Hepatocyte (in vitro differentiated cells): ENCODE results near the gene SGMS1. TPM values are rescaled to one million over a fixed set of nuclear protein-coding genes. Genes with fewer than 3 reads are reported as not detected.

Experiments used
- DNase-seq: peaks from one replicate; pipeline ENCODE4 v3.0.0-alpha.2; 2016; ENCODE audit warnings: low spot score
- H2AFZ ChIP-seq: fragments of 200-600 bp; sonication (generic); 2 replicates; pipeline ENCODE4 v1.6.0; 2016; ENCODE audit warnings: antibody characterized with exemption, mild to moderate bottlenecking
- H3K27ac ChIP-seq: fragments of 200-600 bp; sonication (generic); 2 replicates; pipeline ENCODE4 v1.5.1; 2016; ENCODE audit warnings: mild to moderate bottlenecking
- H3K27me3 ChIP-seq: fragments of 200-600 bp; sonication (generic); 2 replicates; pipeline ENCODE4 v1.6.1; 2016
- H3K36me3 ChIP-seq: fragments of 200-600 bp; sonication (generic); replicated peaks from 2 replicates; pipeline ENCODE4 v1.5.1; 2016; ENCODE audit warnings: low read depth; ENCODE audit not compliant: insufficient read depth
- H3K4me1 ChIP-seq: fragments of 200-600 bp; sonication (generic); 2 replicates; pipeline ENCODE4 v1.5.1; 2016; ENCODE audit warnings: mild to moderate bottlenecking, moderate library complexity; ENCODE audit not compliant: insufficient read depth
- H3K4me2 ChIP-seq: fragments of 200-600 bp; sonication (generic); 2 replicates; pipeline ENCODE4 v1.6.0; 2016
- H3K4me3 ChIP-seq: fragments of 200-600 bp; sonication (generic); 2 replicates; pipeline ENCODE4 v1.5.1; 2016; ENCODE audit warnings: mild to moderate bottlenecking
- H3K79me2 ChIP-seq: fragments of 200-600 bp; sonication (generic); 2 replicates; pipeline ENCODE4 v1.6.0; 2017; ENCODE audit warnings: mild to moderate bottlenecking
- H3K9me2 ChIP-seq: fragments of 200-600 bp; sonication (generic); replicated peaks from 2 replicates; pipeline ENCODE4 v1.6.0; 2017; ENCODE audit warnings: mild to moderate bottlenecking; ENCODE audit not compliant: insufficient read depth
- H3K9me3 ChIP-seq: fragments of 200-600 bp; sonication (generic); 2 replicates; pipeline ENCODE4 v1.5.1; 2016; ENCODE audit warnings: low read depth, mild to moderate bottlenecking
- H4K20me1 ChIP-seq: fragments of 200-600 bp; sonication (generic); 2 replicates; pipeline ENCODE4 v1.6.0; 2016; ENCODE audit warnings: mild to moderate bottlenecking; ENCODE audit not compliant: insufficient read depth, poor library complexity, severe bottlenecking
- CTCF ChIP-seq: fragments of 200-600 bp; sonication (generic); IDR thresholded peaks from 2 replicates; pipeline ENCODE4 v1.5.1; 2016; ENCODE audit warnings: antibody characterized with exemption, mild to moderate bottlenecking; ENCODE audit not compliant: poor library complexity
- EZH2 ChIP-seq: fragments of 200-600 bp; sonication (generic); IDR thresholded peaks from 2 replicates; pipeline ENCODE4 v1.6.1; 2016; ENCODE audit warnings: antibody characterized with exemption, mild to moderate bottlenecking, borderline replicate concordance
- EZH2phosphoT487 ChIP-seq: fragments of 200-600 bp; sonication (generic); IDR thresholded peaks from one replicate; pipeline ENCODE4 v1.6.1; 2018; ENCODE audit warnings: antibody characterized with exemption, mild to moderate bottlenecking, low read depth, moderate library complexity; ENCODE audit not compliant: unreplicated experiment, severe bottlenecking
- WGBS: methylation state at CpG from one replicate; pipeline ENCODE4 v1.1.6; 2016; ENCODE audit warnings: low lambda C conversion rate; ENCODE audit errors: missing lambda C conversion rate; 5-methylcytosine and 5-hydroxymethylcytosine counted together
- polyA plus RNA-seq: library from polyadenylated mRNA; unstranded; fragments of >200 nt; fragmentation: Nextera tagmentation; extraction: Ambion mirVana; gene quantifications from 2 replicates; pipeline ENCODE4 v1.2.1, GENCODE V29; 2016
- total RNA-seq: library from RNA; depleted of rRNA; stranded (reverse); fragments of >200 nt; gene quantifications from 2 replicates; pipeline ENCODE4 v1.2.3, GENCODE V29; 2014

Gene SGMS1
- total and polyA plus RNA-seq, 2 experiments from 2014 or later: 28.1 to 87.8 TPM

GRCh38 chr10:50554376-50554994, 69.3 kb downstream of the SGMS1 start:
- no peak overlapping the region for H3K4me2 ChIP-seq
- no peaks in the 10 kb centered on the region for H3K36me3 ChIP-seq
- H3K27ac ChIP-seq: no peak overlapping the region
- no peaks in the 10 kb centered on the region for H3K9me3 ChIP-seq
- H2AFZ ChIP-seq: no peak overlapping the region
- WGBS: 84% methylated on average over 4 of the region's 4 CpGs
- no peak for DNase-seq
- TF ChIP-seq CTCF: no peak
- TF ChIP-seq EZH2phosphoT487: no peak
- no peak for TF ChIP-seq EZH2
- no peaks in the 10 kb centered on the region for H3K27me3 ChIP-seq
- no peak overlapping the region for H3K4me3 ChIP-seq
- no peaks in the 10 kb centered on the region for H3K9me2 ChIP-seq
- H3K79me2 ChIP-seq: peaks cover 50% of the 10 kb centered on the region
- H4K20me1 ChIP-seq: peaks cover 2% of the 10 kb centered on the region
- H3K4me1 ChIP-seq: peaks cover 30% of the 10 kb centered on the region

- H3K79me2 ChIP-seq: peaks cover 53% of the 10 kb centered on the region
- H3K36me3 ChIP-seq: no peaks in the 10 kb centered on the region
- no peaks in the 10 kb centered on the region for H3K27me3 ChIP-seq
- no peaks in the 10 kb centered on the region for H3K9me3 ChIP-seq
- no peak overlapping the region for H3K4me3 ChIP-seq
- H3K4me2 ChIP-seq: no peak overlapping the region
- peak; percentile 25 for TF ChIP-seq CTCF
- no peak for TF ChIP-seq EZH2
- no peaks in the 10 kb centered on the region for H3K9me2 ChIP-seq
- no peak overlapping the region for H2AFZ ChIP-seq
- H3K27ac ChIP-seq: no peak overlapping the region
- DNase-seq: peak; percentile 53
- WGBS: 88% methylated on average over 4 of the region's 4 CpGs
- peaks cover 2% of the 10 kb centered on the region for H4K20me1 ChIP-seq
- peaks cover 30% of the 10 kb centered on the region for H3K4me1 ChIP-seq
These were observed 70.8 kb downstream of the SGMS1 start for GRCh38 chr10:50552771-50553535.

GRCh38 chr10:50552308-50552707, 71.4 kb downstream of the SGMS1 start:
- no peak overlapping the region for H3K4me2 ChIP-seq

More at GRCh38 chr10:50552308-50552707, 71.4 kb downstream of the SGMS1 start:
- H3K27me3 ChIP-seq: no peaks in the 10 kb centered on the region
- no peak overlapping the region for H3K27ac ChIP-seq
- DNase-seq: no peak
- peaks cover 2% of the 10 kb centered on the region for H4K20me1 ChIP-seq
- WGBS: 45% methylated on average over 4 of the region's 4 CpGs
- H3K4me3 ChIP-seq: no peak overlapping the region
- TF ChIP-seq CTCF: no peak
- no peak for TF ChIP-seq EZH2phosphoT487
- TF ChIP-seq EZH2: no peak
- no peaks in the 10 kb centered on the region for H3K9me3 ChIP-seq
- peaks cover 30% of the 10 kb centered on the region for H3K4me1 ChIP-seq
- H3K9me2 ChIP-seq: no peaks in the 10 kb centered on the region
- peaks cover 56% of the 10 kb centered on the region for H3K79me2 ChIP-seq
- no peak overlapping the region for H2AFZ ChIP-seq
- H3K36me3 ChIP-seq: no peaks in the 10 kb centered on the region
